Endothelial cell of umbilical vein (primary cell): ENCODE measurements around the gene RGL3. TPM values are rescaled to one million over a fixed set of nuclear protein-coding genes. Genes with fewer than 3 reads are reported as not detected.

Source experiments
- BruUV-seq: library from RNA; stranded (reverse); fragments of 400-500 nt; replicated peaks from 2 replicates; lab custom pipeline; 2021; lab: Mats Ljungman, UMichigan
- CTCF ChIA-PET: fragments of 300-600, 350-600 bp; sonication (Branson Sonifier 250); formaldehyde crosslinking; loops from one replicate; lab custom pipeline; 2021; ENCODE audit warnings: antibody characterized with exemption, inconsistent platforms; lab: Charles Lee
- POLR2A ChIA-PET: fragments of 300-600, 350-600 bp; sonication (Branson Sonifier 250); formaldehyde crosslinking; loops from one replicate; lab custom pipeline; 2021; ENCODE audit warnings: antibody characterized with exemption, inconsistent platforms; lab: Charles Lee
- DNase-seq: peaks from one replicate; pipeline ENCODE4 v3.0.0-alpha.2; 2011; ENCODE audit warnings: low read depth, low spot score
- FAIRE-seq: peaks from 2 replicates; lab custom pipeline; 2011; peaks lifted over from hg19 to GRCh38; lab: Jason Lieb, UNC
- H2AFZ ChIP-seq: 2 replicates; pipeline ENCODE4 v1.6.0; 2012; ENCODE audit warnings: low read depth, low read length, control low read depth, inconsistent platforms
- H3K27ac ChIP-seq: 2 replicates; pipeline ENCODE4 v1.5.1; 2011; ENCODE audit warnings: low read depth, mild to moderate bottlenecking, control low read depth, low read length, moderate library complexity; ENCODE audit not compliant: insufficient read depth
- H3K27me3 ChIP-seq, 2 experiments: 2 replicates each; pipeline versions ENCODE4 v1.6.0 to v1.6.1; 2011; ENCODE audit warnings: low read length in 2 of 2, mixed read lengths in 1 of 2; ENCODE audit not compliant: control insufficient read depth in 2 of 2, insufficient read depth in 2 of 2
- H3K36me3 ChIP-seq, 2 experiments: 2 replicates in 1 of 2; 3 replicates in 1 of 2; pipeline ENCODE4 v1.5.1; 2011; ENCODE audit warnings: low read length in 2 of 2, mild to moderate bottlenecking in 1 of 2, moderate library complexity in 1 of 2; ENCODE audit not compliant: control insufficient read depth in 2 of 2, insufficient read depth in 2 of 2; ENCODE audit errors: extremely low read depth in 1 of 2
- H3K4me1 ChIP-seq: 3 replicates; pipeline ENCODE4 v1.5.1; 2011; ENCODE audit warnings: mild to moderate bottlenecking, low read length; ENCODE audit not compliant: control insufficient read depth, insufficient read depth; ENCODE audit errors: extremely low read depth
- H3K4me2 ChIP-seq: 2 replicates; pipeline ENCODE4 v1.6.1; 2011; ENCODE audit warnings: low read length, control low read depth, mixed read lengths; ENCODE audit not compliant: insufficient read depth
- H3K4me3 ChIP-seq, 3 experiments: fragments of 200-600 bp in 1 of 3; sonication (generic), shearing (Covaris generic) in 1 of 3; replicated peaks in 1 of 3; 2 replicates each; pipeline ENCODE4 v1.5.1; 2011 to 2016; ENCODE audit warnings: control low read depth in 3 of 3, low read length in 3 of 3, mild to moderate bottlenecking in 2 of 3, inconsistent platforms in 1 of 3, low read depth in 1 of 3, moderate library complexity in 1 of 3; ENCODE audit not compliant: insufficient read depth in 1 of 3
- H3K79me2 ChIP-seq: 2 replicates; pipeline ENCODE4 v1.6.0; 2012; ENCODE audit warnings: low read length, inconsistent platforms; ENCODE audit not compliant: control insufficient read depth, insufficient read depth
- H3K9ac ChIP-seq: replicated peaks from 2 replicates; pipeline ENCODE3; 2011; ENCODE audit warnings: low read length, control low read depth; ENCODE audit not compliant: insufficient read depth; ENCODE audit errors: extremely low read depth
- H3K9me1 ChIP-seq: replicated peaks from 3 replicates; pipeline ENCODE4 v1.6.0; 2011; ENCODE audit warnings: mild to moderate bottlenecking, low read length; ENCODE audit not compliant: control insufficient read depth, insufficient read depth; ENCODE audit errors: extremely low read depth
- H3K9me3 ChIP-seq: replicated peaks from 2 replicates; pipeline ENCODE4 v1.5.1; 2012; ENCODE audit warnings: low read length, inconsistent platforms; ENCODE audit not compliant: control insufficient read depth, insufficient read depth
- H4K20me1 ChIP-seq: replicated peaks from 2 replicates; pipeline ENCODE3; 2011; ENCODE audit warnings: mild to moderate bottlenecking, low read length; ENCODE audit not compliant: control insufficient read depth, insufficient read depth; ENCODE audit errors: extremely low read depth
- CTCF ChIP-seq, 2 donors: IDR thresholded peaks; 1 replicate in 1 of 2; 2 replicates in 1 of 2; pipeline ENCODE4 v1.5.1; 2011; ENCODE audit warnings: low read length in 2 of 2, mild to moderate bottlenecking in 2 of 2, moderate library complexity in 2 of 2, control low read depth in 1 of 2, inconsistent platforms in 1 of 2, low read depth in 1 of 2; ENCODE audit not compliant: insufficient read depth in 1 of 2; ENCODE audit errors: extremely low read depth in 1 of 2
- EZH2 ChIP-seq: IDR thresholded peaks from 2 replicates; pipeline ENCODE4 v1.6.1; 2012; ENCODE audit warnings: borderline replicate concordance, low read depth, mild to moderate bottlenecking, moderate library complexity, low read length, inconsistent platforms; ENCODE audit not compliant: severe bottlenecking
- FOS ChIP-seq: IDR thresholded peaks from 2 replicates; pipeline ENCODE4 v1.6.1; 2011; ENCODE audit warnings: mild to moderate bottlenecking, low read length, moderate library complexity, borderline replicate concordance; ENCODE audit not compliant: insufficient read depth
- GATA2 ChIP-seq: IDR thresholded peaks from 2 replicates; pipeline ENCODE4 v1.7.0; 2011; ENCODE audit warnings: low read depth, mild to moderate bottlenecking, moderate library complexity, mixed read lengths, low read length; ENCODE audit not compliant: insufficient read length, insufficient read depth
- JUN ChIP-seq: IDR thresholded peaks from 2 replicates; pipeline ENCODE4 v1.6.1; 2011; ENCODE audit warnings: borderline replicate concordance, low read depth; ENCODE audit not compliant: insufficient read length, insufficient read depth
- MAX ChIP-seq: IDR thresholded peaks from 2 replicates; pipeline ENCODE4 v1.6.1; 2011; ENCODE audit not compliant: insufficient read depth, insufficient read length
- MYC ChIP-seq: IDR thresholded peaks from one replicate; pipeline ENCODE4 v1.6.1; 2011; ENCODE audit warnings: mild to moderate bottlenecking, low read depth, low read length
- POLR2A ChIP-seq: IDR thresholded peaks from 2 replicates; pipeline ENCODE4 v1.6.1; 2012; ENCODE audit warnings: low read depth, mild to moderate bottlenecking, control low read depth, low read length
- POLR2AphosphoS5 ChIP-seq: IDR thresholded peaks from 2 replicates; pipeline ENCODE4 v1.6.1; 2012; ENCODE audit warnings: low read depth, mild to moderate bottlenecking, control low read depth, low read length, moderate library complexity; ENCODE audit not compliant: insufficient read depth
- dilution Hi-C: fragments of 300-500 bp; cut with MboI; formaldehyde crosslinking; loops from one replicate; pipeline ENCODE4 v1.15.0; 2019; ENCODE audit warnings: low sequenced_read_pairs; ENCODE audit not compliant: extremely low pct_ligation_motif_present
- intact Hi-C: fragments of 100-400 bp; cut with micrococcal nuclease; formaldehyde crosslinking; loops from one replicate; pipeline ENCODE4 v1.10.0; 2022
- polyA plus RNA-seq, 4 experiments: library from polyadenylated mRNA; depleted of rRNA in 3 of 4; stranded (reverse) in 3 of 4; unstranded in 1 of 4; fragments of >200 nt; gene quantifications; 2 replicates each; pipeline versions ENCODE4 v1.2.1 to v1.2.3, GENCODE V29; 2011 to 2012; ENCODE audit warnings: missing spikeins in 1 of 4
- total RNA-seq: library from RNA; stranded (reverse); gene quantifications from 2 replicates; pipeline ENCODE4 v1.2.3, GENCODE V29; 2021

The RGL3 gene
- total and polyA plus RNA-seq, 2 donors (not counting 3 experiments of a cell fraction or from before 2014, with no cell fraction given) = 0.23 to 5.2 TPM

GRCh38 chr19:11361771-11362731, 57.1 kb downstream of the RGL3 start:
- CTCF ChIA-PET = interaction anchor here (1.0 to 1.4 kb wide), 2 partner anchors 13 to 16 kb away, joined by 3 to 4 read pairs; no protein-coding TSS in a partner anchor
- FAIRE-seq (no peak), DNase-seq (no peak)
- Histone ChIP-seq H4K20me1 (no peaks in the 10 kb centered on the region), H3K4me2 (no peak overlapping the region), H3K36me3 (peaks cover 0 to 11% of the 10 kb centered on the region in 2 experiments), H3K4me3 (no peak overlapping the region), H3K27me3 (no peaks in the 10 kb centered on the region), H3K79me2 (no peaks in the 10 kb centered on the region), H3K4me1 (no peaks in the 10 kb centered on the region), H3K9me3 (no peaks in the 10 kb centered on the region), H2AFZ (no peak overlapping the region), H3K9me1 (no peaks in the 10 kb centered on the region), H3K9ac (no peak overlapping the region), H3K27ac (no peak overlapping the region)
- POLR2A ChIA-PET = no interaction called here
- TF ChIP-seq MAX (no peak), EZH2 (no peak), FOS (no peak), POLR2AphosphoS5 (no peak), CTCF (IDR thresholded peaks at IDR 0.05; ENCODE audit: extremely low read depth in 1 of 2, insufficient read depth in 1 of 2, low read depth in 1 of 2, low read length in 2 of 2) (no peak), POLR2A (no peak), MYC (no peak), JUN (no peak), GATA2 (no peak)
- intact Hi-C loops (no loop called here), dilution Hi-C loops (no loop called here)
- no TSS peak for BruUV-seq
